Mucosa of descending colon (tissue), 3 donors: ENCODE results near the gene RSU1. TPM values are rescaled to one million over a fixed set of nuclear protein-coding genes. Genes with fewer than 3 reads are reported as not detected.

Experiments
- ATAC-seq: fragments of 200-7000 bp; cut with Tn5 transposase; one replicate; pipeline ENCODE4 v1.9.1; 2020; ENCODE audit warnings: mild to moderate bottlenecking, moderate library complexity
- DNase-seq, 3 donors: peaks; one replicate each; pipeline ENCODE4 v3.0.0-alpha.2; 2020
- H3K36me3 ChIP-seq: fragments of 200-600 bp; one replicate; pipeline ENCODE4 v1.8.0; 2021; ENCODE audit warnings: low read depth, mild to moderate bottlenecking
- H3K4me1 ChIP-seq: fragments of 200-600 bp; one replicate; pipeline ENCODE4 v1.8.0; 2021; ENCODE audit warnings: low read depth, mild to moderate bottlenecking
- H3K4me3 ChIP-seq: fragments of 200-600 bp; one replicate; pipeline ENCODE4 v1.8.0; 2021; ENCODE audit warnings: mild to moderate bottlenecking
- H3K9me3 ChIP-seq: fragments of 200-600 bp; one replicate; pipeline ENCODE4 v1.8.0; 2021; ENCODE audit warnings: mild to moderate bottlenecking
- intact Hi-C, 2 donors: fragments of 100-400 bp; cut with DNase I in 1 of 2; cut with micrococcal nuclease in 1 of 2; formaldehyde crosslinking; loops; one replicate each; pipeline versions ENCODE4 v1.11.0 to v1.11.1; 2022; cut with DNase I, micrococcal nuclease
- total RNA-seq, 3 donors: library from RNA; stranded (reverse); fragmentation: NEBNext Ultra II Directional in 2 of 3; extraction: Animal tissue kit (Norgen Biotek cat#: 25700) in 2 of 3; gene quantifications; one replicate each; pipeline versions ENCODE4 v1.2.1 to v1.2.4, GENCODE V29; 2021 to 2023
- TF ChIP-seq, protein P1 (sequence below): fragments of 200-600 bp; IDR thresholded peaks from one replicate; pipeline ENCODE4 v1.8.0; 2022; ENCODE audit warnings: antibody characterized with exemption, mild to moderate bottlenecking
- donor health status: DM: no; HTN: no; CAD: no; lungs with moderate emphysema.
- donor health status: DM: no; HTN: no; CAD: no.
- donor health status: DM: no; HTN: yes; CAD: no.

The RSU1 gene
- total RNA-seq, 3 donors from 2014 or later, result 67.2 to 94.8 (median 74.1) TPM

DNA sequence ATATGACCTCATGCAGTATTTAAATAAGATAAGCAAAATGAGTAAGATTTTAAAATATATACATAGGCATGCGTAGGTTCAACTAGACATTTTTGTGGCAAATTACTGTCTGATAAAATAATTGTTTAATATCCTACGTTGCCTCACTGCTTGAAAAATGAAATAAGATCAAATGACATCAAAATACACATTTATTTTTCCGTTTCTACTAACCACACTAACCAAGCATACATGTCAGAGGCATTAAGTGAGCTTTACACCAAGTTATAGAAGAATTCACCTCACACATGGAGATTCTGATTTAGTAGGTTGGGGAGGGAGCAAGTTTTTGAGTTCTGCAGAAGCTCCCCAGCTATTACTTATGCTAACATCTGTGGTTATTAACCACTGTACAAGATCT lies 66.8 kb downstream of the RSU1 start:
- intact Hi-C loops, result no loop called here

DNA sequence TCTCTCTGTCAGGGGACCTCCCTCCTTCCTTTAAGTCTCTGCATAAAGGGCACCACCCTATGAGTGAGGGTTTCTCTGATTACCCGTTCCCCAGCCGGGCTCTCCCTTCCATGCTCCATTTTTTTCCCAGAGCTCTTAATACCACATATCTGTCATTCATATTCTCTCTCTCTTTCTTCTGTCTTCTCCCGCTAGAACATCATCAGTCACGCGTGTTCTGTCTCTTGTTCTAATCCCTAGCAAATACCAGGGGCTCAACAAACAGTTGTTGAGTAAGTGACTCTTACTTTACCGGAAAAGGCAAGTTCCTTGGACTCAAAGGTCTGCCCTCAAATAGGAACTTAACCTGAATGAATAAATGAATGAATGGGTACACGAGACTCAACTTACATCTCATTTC lies 68.5 kb downstream of the RSU1 start:
- TF ChIP-seq, protein P1, sequence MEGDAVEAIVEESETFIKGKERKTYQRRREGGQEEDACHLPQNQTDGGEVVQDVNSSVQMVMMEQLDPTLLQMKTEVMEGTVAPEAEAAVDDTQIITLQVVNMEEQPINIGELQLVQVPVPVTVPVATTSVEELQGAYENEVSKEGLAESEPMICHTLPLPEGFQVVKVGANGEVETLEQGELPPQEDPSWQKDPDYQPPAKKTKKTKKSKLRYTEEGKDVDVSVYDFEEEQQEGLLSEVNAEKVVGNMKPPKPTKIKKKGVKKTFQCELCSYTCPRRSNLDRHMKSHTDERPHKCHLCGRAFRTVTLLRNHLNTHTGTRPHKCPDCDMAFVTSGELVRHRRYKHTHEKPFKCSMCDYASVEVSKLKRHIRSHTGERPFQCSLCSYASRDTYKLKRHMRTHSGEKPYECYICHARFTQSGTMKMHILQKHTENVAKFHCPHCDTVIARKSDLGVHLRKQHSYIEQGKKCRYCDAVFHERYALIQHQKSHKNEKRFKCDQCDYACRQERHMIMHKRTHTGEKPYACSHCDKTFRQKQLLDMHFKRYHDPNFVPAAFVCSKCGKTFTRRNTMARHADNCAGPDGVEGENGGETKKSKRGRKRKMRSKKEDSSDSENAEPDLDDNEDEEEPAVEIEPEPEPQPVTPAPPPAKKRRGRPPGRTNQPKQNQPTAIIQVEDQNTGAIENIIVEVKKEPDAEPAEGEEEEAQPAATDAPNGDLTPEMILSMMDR, result no peak
- no peak for DNase-seq
- Histone ChIP-seq H3K36me3 (no peaks in the 10 kb centered on the region), H3K4me3 (no peak overlapping the region), H3K4me1 (no peaks in the 10 kb centered on the region), H3K9me3 (no peaks in the 10 kb centered on the region)
- intact Hi-C loops, result no loop called here
- ATAC-seq, result no peak

More for the DNA sequence above, 66.8 kb downstream of the RSU1 start:
- no peak for DNase-seq
- no peaks in the 10 kb centered on the region for H3K36me3 ChIP-seq
- ATAC-seq, result no peak
- TF ChIP-seq, protein P1, result no peak
- no peak overlapping the region for H3K4me3 ChIP-seq
- no peaks in the 10 kb centered on the region for H3K4me1 ChIP-seq
- H3K9me3 ChIP-seq, result no peaks in the 10 kb centered on the region

DNA sequence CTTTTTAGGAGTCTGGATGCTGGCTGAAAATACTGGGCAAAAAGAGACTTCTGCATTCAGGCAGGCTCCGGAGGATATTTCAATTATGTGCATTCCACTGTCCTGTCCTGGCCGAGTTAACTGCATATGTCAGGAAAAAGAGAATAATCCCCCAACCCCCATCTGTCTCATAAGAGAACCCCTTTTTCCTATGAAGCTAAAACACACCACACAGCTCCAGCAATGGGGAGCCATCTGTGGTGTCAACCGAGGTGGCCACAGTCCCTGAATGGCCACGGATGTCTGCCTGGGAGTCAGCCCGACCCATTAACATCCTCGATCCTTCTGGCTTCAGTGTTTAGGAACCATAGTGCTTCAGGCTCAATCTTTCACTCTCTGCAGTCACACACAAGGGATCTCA lies 70.4 kb downstream of the RSU1 start:
- no peaks in the 10 kb centered on the region for H3K36me3 ChIP-seq
- no peak for ATAC-seq
- no peak overlapping the region for H3K4me3 ChIP-seq
- no peaks in the 10 kb centered on the region for H3K9me3 ChIP-seq
- TF ChIP-seq, protein P1, result no peak
- intact Hi-C loops, result no loop called here
- DNase-seq, result no peak
- no peaks in the 10 kb centered on the region for H3K4me1 ChIP-seq

- intact Hi-C loops, result no loop called here
- TF ChIP-seq, protein P1, result no peak
- Histone ChIP-seq H3K4me3 (no peak overlapping the region), H3K4me1 (no peaks in the 10 kb centered on the region), H3K9me3 (no peaks in the 10 kb centered on the region), H3K36me3 (no peaks in the 10 kb centered on the region)
- ATAC-seq (no peak), DNase-seq (no peak)
Measured at GRCh38 chr10:16745061-16745460, 72.2 kb downstream of the RSU1 start.

DNA sequence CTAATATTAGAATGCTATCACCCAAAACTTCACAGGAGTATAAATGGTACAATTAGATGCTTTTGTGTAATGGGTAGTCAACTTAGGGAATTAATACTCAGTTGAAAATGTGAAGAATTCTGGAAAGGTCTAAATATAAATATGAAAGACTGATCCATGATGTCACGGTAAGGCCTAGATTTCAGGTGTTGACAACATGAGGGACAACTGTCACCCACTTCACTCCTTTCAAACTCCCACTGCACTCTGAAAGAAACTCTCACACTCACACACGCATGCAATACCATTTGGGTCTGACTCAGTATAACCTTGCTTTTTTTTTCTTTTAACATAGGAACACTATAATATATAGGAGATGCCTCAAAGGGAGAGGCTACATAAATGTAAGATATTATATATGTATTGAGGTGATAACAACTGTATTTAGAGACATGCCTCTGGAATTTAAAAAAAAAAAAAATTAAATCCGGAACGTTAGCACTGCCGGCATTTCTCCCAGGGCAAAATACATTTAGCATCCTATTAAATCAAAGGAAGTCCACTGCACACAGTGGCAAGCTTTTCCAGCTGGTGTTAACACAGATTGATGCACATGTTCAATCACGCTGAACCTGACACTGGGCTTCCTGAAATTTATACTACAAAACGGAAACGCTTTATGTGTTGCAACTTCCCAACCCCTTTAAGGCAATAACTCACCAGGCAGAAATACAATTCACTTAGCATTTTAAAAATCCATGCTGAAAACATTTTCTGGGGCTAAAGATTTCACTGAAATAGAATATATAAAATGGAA lies 74.9 kb downstream of the RSU1 start:
- H3K9me3 ChIP-seq, result no peaks in the 10 kb centered on the region
- intact Hi-C loops, result no loop called here
- no peaks in the 10 kb centered on the region for H3K4me1 ChIP-seq
- no peaks in the 10 kb centered on the region for H3K36me3 ChIP-seq
- no peak overlapping the region for H3K4me3 ChIP-seq
- ATAC-seq (no peak), DNase-seq (no peak)
- TF ChIP-seq, protein P1, result no peak
